BLaER1 treated with 17β-estradiol and CSF1 and Interleukin-3, amounts not matched to agents 10 nM and 100 nM (cell line): ENCODE results near the gene PRKAR2B.

Experiments
- H3K27ac ChIP-seq, 11 experiments: shearing (Covaris generic); formaldehyde crosslinking; 2 replicates each; pipeline ENCODE4 v1.8.1; 2022
- H3K27me3 ChIP-seq, 11 experiments: shearing (Covaris generic); formaldehyde crosslinking; 2 replicates each; pipeline ENCODE4 v1.8.1; 2022
- H3K36me3 ChIP-seq, 11 experiments: shearing (Covaris generic); formaldehyde crosslinking; 2 replicates each; pipeline ENCODE4 v1.8.1; 2022
- H3K4me1 ChIP-seq, 10 experiments: shearing (Covaris generic); formaldehyde crosslinking; 2 replicates each; pipeline ENCODE4 v1.8.1; 2022
- H3K4me2 ChIP-seq, 11 experiments: shearing (Covaris generic); formaldehyde crosslinking; 2 replicates each; pipeline ENCODE4 v1.8.1; 2022
- H3K4me3 ChIP-seq, 10 experiments: shearing (Covaris generic); formaldehyde crosslinking; 2 replicates each; pipeline ENCODE4 v1.8.1; 2022
- H3K9ac ChIP-seq, 11 experiments: shearing (Covaris generic); formaldehyde crosslinking; 2 replicates each; pipeline ENCODE4 v1.8.1; 2022
- H3K9me3 ChIP-seq, 11 experiments: shearing (Covaris generic); formaldehyde crosslinking; replicated peaks in 1 of 11; 2 replicates each; pipeline ENCODE4 v1.8.1; 2022
- H4K20me1 ChIP-seq, 11 experiments: shearing (Covaris generic); formaldehyde crosslinking; 2 replicates each; pipeline ENCODE4 v1.8.1; 2022
- Cebpa-rat ChIP-seq, 11 experiments: shearing (Covaris generic); IDR thresholded peaks; 2 replicates each; pipeline ENCODE4 v1.8.1; 2022

The PRKAR2B gene

GRCh38 chr7:107206706-107207105, 162.2 kb downstream of the PRKAR2B start:
- no peak for TF ChIP-seq Cebpa-rat (IDR thresholded peaks at IDR 0.05)
- no peak overlapping the region for H3K4me2 ChIP-seq
- H3K36me3 ChIP-seq = peaks cover 75 to 98% (median 85%) of the 10 kb centered on the region in 11 experiments
- H3K9ac ChIP-seq = no peak overlapping the region
- no peaks in the 10 kb centered on the region for H3K27me3 ChIP-seq
- H3K9me3 ChIP-seq = peaks cover 0 to 7% (median 0%) of the 10 kb centered on the region in 11 experiments; a peak in 3 of 22 replicates
- no peak overlapping the region for H3K27ac ChIP-seq
- H3K4me1 ChIP-seq = peaks cover 17 to 28% (median 25%) of the 10 kb centered on the region in 10 experiments
- peaks cover 0 to 35% (median 0%) of the 10 kb centered on the region in 11 experiments; a peak in 5 of 22 replicates for H4K20me1 ChIP-seq
- no peak overlapping the region for H3K4me3 ChIP-seq

- peak overlapping the region in 4 of 11 experiments; percentile 4 to 56 (median 36); a peak in 2 of 22 replicates for H3K27ac ChIP-seq
- H3K27me3 ChIP-seq = no peaks in the 10 kb centered on the region
- peaks cover 0 to 28% (median 0%) of the 10 kb centered on the region in 11 experiments; a peak in 2 of 22 replicates for H4K20me1 ChIP-seq
- H3K4me2 ChIP-seq = peak overlapping the region in 8 of 11 experiments; percentile 49 to 72 (median 58); a peak in 14 of 22 replicates
- H3K9ac ChIP-seq = no peak overlapping the region
- peaks cover 68 to 93% (median 78%) of the 10 kb centered on the region in 11 experiments for H3K36me3 ChIP-seq
- H3K4me3 ChIP-seq = no peak overlapping the region
- no peak for TF ChIP-seq Cebpa-rat (IDR thresholded peaks at IDR 0.05)
- H3K9me3 ChIP-seq = peaks cover 0 to 7% (median 0%) of the 10 kb centered on the region in 11 experiments; a peak in 3 of 22 replicates
- peaks cover 18 to 28% (median 25%) of the 10 kb centered on the region in 10 experiments for H3K4me1 ChIP-seq
Observed at GRCh38 chr7:107207459-107207858, 163.0 kb downstream of the PRKAR2B start.

- H3K27me3 ChIP-seq = no peaks in the 10 kb centered on the region
- no peak for TF ChIP-seq Cebpa-rat (IDR thresholded peaks at IDR 0.05)
- peaks cover 0 to 13% (median 3%) of the 10 kb centered on the region in 11 experiments; a peak in 12 of 22 replicates for H3K9me3 ChIP-seq
- H3K9ac ChIP-seq = peak overlapping the region in 2 of 11 experiments; percentile 16 to 42; a peak in 2 of 22 replicates
- peaks cover 24 to 29% (median 26%) of the 10 kb centered on the region in 10 experiments for H3K4me1 ChIP-seq
- H3K4me3 ChIP-seq = no peak overlapping the region
- H3K4me2 ChIP-seq = peak overlapping the region in 9 of 11 experiments; percentile 29 to 72 (median 56); a peak in 18 of 22 replicates
- H3K27ac ChIP-seq = peak overlapping the region in 9 of 11 experiments; percentile 19 to 65 (median 51); a peak in 16 of 22 replicates
- H4K20me1 ChIP-seq = peaks cover 0 to 23% (median 0%) of the 10 kb centered on the region in 11 experiments; a peak in 2 of 22 replicates
- H3K36me3 ChIP-seq = peaks cover 63 to 87% (median 74%) of the 10 kb centered on the region in 11 experiments
Observed at GRCh38 chr7:107208024-107208521, 163.6 kb downstream of the PRKAR2B start.

- Histone ChIP-seq H3K9ac (peak overlapping the region in 2 of 11 experiments; percentile 16 to 42; a peak in 1 of 22 replicates), H3K4me1 (peaks cover 25 to 33% (median 27%) of the 10 kb centered on the region in 10 experiments), H3K27me3 (no peaks in the 10 kb centered on the region), H3K27ac (peak overlapping the region in 9 of 11 experiments; percentile 19 to 65 (median 51); a peak in 15 of 22 replicates), H3K36me3 (peaks cover 63 to 86% (median 74%) of the 10 kb centered on the region in 11 experiments), H4K20me1 (peaks cover 0 to 18% (median 0%) of the 10 kb centered on the region in 11 experiments; a peak in 2 of 22 replicates), H3K9me3 (peaks cover 2 to 17% (median 8%) of the 10 kb centered on the region in 11 experiments; a peak in 19 of 22 replicates), H3K4me3 (no peak overlapping the region), H3K4me2 (peak overlapping the region in 9 of 11 experiments; percentile 29 to 72 (median 56); a peak in 17 of 22 replicates)
- TF ChIP-seq Cebpa-rat (IDR thresholded peaks at IDR 0.05) = no peak
Observed at GRCh38 chr7:107208563-107208962, 164.1 kb downstream of the PRKAR2B start.

- Histone ChIP-seq H3K4me3 (no peak overlapping the region), H3K9me3 (peaks cover 10 to 28% (median 18%) of the 10 kb centered on the region in 11 experiments; a peak in 21 of 22 replicates), H3K4me1 (peaks cover 25 to 33% (median 27%) of the 10 kb centered on the region in 10 experiments), H3K36me3 (peaks cover 61 to 85% (median 68%) of the 10 kb centered on the region in 11 experiments), H3K4me2 (peak overlapping the region in 8 of 11 experiments; percentile 49 to 72 (median 58); a peak in 14 of 22 replicates), H3K27me3 (no peaks in the 10 kb centered on the region), H3K9ac (no peak overlapping the region), H4K20me1 (peaks cover 0 to 10% (median 0%) of the 10 kb centered on the region in 11 experiments; a peak in 2 of 22 replicates), H3K27ac (peak overlapping the region in 3 of 11 experiments; percentile 56 to 65 (median 56); a peak in 2 of 22 replicates)
- no peak for TF ChIP-seq Cebpa-rat (IDR thresholded peaks at IDR 0.05)
Observed at GRCh38 chr7:107209565-107209964, 165.1 kb downstream of the PRKAR2B start.

- H3K9me3 ChIP-seq = peaks cover 18 to 36% (median 26%) of the 10 kb centered on the region in 11 experiments; a peak in 21 of 22 replicates
- H3K27me3 ChIP-seq = no peaks in the 10 kb centered on the region
- TF ChIP-seq Cebpa-rat (IDR thresholded peaks at IDR 0.05) = no peak
- no peak overlapping the region for H3K9ac ChIP-seq
- peaks cover 59 to 85% (median 64%) of the 10 kb centered on the region in 11 experiments for H3K36me3 ChIP-seq
- H3K4me1 ChIP-seq = peaks cover 25 to 33% (median 27%) of the 10 kb centered on the region in 10 experiments
- peaks cover 0 to 2% (median 0%) of the 10 kb centered on the region in 11 experiments; a peak in 1 of 22 replicates for H4K20me1 ChIP-seq
- H3K4me2 ChIP-seq = no peak overlapping the region
- H3K27ac ChIP-seq = no peak overlapping the region
- no peak overlapping the region for H3K4me3 ChIP-seq
Observed at GRCh38 chr7:107210400-107210799, 165.9 kb downstream of the PRKAR2B start.
